ENCODE data around the gene ADGRL3. TPM values are rescaled to one million over a fixed set of nuclear protein-coding genes. Genes with fewer than 3 reads are reported as not detected.

ADGRL3 gene
- total and polyA plus RNA-seq, 4 donors = 0.39 to 59.9 (median 2.9) TPM

DNA sequence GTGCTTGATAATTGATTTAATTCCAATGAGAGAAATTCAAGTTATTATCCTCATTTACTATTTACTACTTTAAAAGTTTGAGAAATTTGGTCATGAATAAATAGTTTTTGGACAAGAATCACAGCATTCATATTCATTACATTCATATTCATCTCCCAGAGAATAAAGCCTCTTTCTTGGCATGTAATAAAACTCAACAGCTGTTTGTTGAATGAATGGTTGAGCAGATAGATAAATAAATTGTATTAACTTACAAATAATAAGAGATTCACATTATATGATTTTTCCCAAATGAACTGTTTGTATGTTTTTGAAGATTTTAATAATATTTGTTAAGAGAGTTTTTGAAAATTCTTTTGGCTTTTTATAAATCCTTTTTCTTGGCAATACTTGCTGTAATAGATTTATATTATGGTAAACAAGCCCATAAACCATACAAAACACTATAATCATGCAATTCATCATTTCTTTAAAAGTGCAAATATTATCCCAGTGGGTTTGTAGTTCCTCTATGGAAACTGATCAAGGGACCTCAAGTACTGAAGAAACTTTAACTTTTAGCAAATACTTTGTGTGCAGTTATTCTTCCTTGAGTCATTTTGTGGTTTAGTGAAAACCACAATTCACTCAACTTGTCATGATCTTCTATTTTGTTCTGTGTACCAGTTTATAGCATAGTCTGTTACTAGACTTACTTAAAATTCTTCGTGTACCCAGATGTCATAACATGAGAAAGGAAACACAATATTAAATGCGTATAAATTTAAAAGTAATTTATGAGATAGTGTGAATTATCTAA is 371.8 kb downstream of the ADGRL3 start:
- H3K36me3 ChIP-seq (ENCODE audit: control insufficient read depth in 4 of 4, insufficient read depth in 4 of 4, low read length in 4 of 4) = no peaks in the 10 kb centered on the region
- ATAC-seq (ENCODE audit: insufficient read depth, low FRiP score) (no peak), DNase-seq (peak in 2 of 3 donors; percentile 51 to 63)
- no peak for TF ChIP-seq CTCF (IDR thresholded peaks at IDR 0.05; ENCODE audit: control extremely low read depth, extremely low read depth)
- H3K27ac ChIP-seq (ENCODE audit: low read depth in 1 of 2, low read length in 1 of 2) = no peak overlapping the region
- H3K9ac ChIP-seq (ENCODE audit: insufficient read depth in 1 of 2, low read length in 2 of 2) = no peak overlapping the region
- H3K9me3 ChIP-seq (ENCODE audit: control insufficient read depth in 4 of 4, insufficient read depth in 3 of 4, low read length in 3 of 4) = no peaks in the 10 kb centered on the region
- peaks cover 0 to 2% (median 0%) of the 10 kb centered on the region in 5 donors for H3K4me1 ChIP-seq (ENCODE audit: control insufficient read depth in 5 of 5, insufficient read depth in 5 of 5, low read length in 5 of 5)
- no peaks in the 10 kb centered on the region for H3K27me3 ChIP-seq (ENCODE audit: control insufficient read depth in 3 of 3, insufficient read depth in 3 of 3, low read length in 2 of 3)
- 20 to 63% methylated on average over 2 of the region's 2 CpGs for WGBS, 2 donors
- no peak overlapping the region for H3K4me3 ChIP-seq

GRCh38 chr4:61575796-61576195 is 375.7 kb downstream of the ADGRL3 start:
- Histone ChIP-seq H3K4me1 (ENCODE audit: control insufficient read depth in 5 of 5, insufficient read depth in 5 of 5, low read length in 5 of 5) (peaks cover 0 to 7% (median 0%) of the 10 kb centered on the region in 5 donors), H3K4me3 (no peak overlapping the region), H3K9ac (ENCODE audit: insufficient read depth in 1 of 2, low read length in 2 of 2) (no peak overlapping the region), H3K36me3 (ENCODE audit: control insufficient read depth in 4 of 4, insufficient read depth in 4 of 4, low read length in 4 of 4) (no peaks in the 10 kb centered on the region), H3K27ac (ENCODE audit: low read depth in 1 of 2, low read length in 1 of 2) (no peak overlapping the region), H3K9me3 (ENCODE audit: control insufficient read depth in 4 of 4, insufficient read depth in 3 of 4, low read length in 3 of 4) (no peaks in the 10 kb centered on the region), H3K27me3 (ENCODE audit: control insufficient read depth in 3 of 3, insufficient read depth in 3 of 3, low read length in 2 of 3) (no peaks in the 10 kb centered on the region)
- ATAC-seq (ENCODE audit: insufficient read depth, low FRiP score) (no peak), DNase-seq (no peak)
- no peak for TF ChIP-seq CTCF (IDR thresholded peaks at IDR 0.05; ENCODE audit: control extremely low read depth, extremely low read depth)
- WGBS, 2 donors = 91% methylated on average over 2 of the region's 2 CpGs

DNA sequence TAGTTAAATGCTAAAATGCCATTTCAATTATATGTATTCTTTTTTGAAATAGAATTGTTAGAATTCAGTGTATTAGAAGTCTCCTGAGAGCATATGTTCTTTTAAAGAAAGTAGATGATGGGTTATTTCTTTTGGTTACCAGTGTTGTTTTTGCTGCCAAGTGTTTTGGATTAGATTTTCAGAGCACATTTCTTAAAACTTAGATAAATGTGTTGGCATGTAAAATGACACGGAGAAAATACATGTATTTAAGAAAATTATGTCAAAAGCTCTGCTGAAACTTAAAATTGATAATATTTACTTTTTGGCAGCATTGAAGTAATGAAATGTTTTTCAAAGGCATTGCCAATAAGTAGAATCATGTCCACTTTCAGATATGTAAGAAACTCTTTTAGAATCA is 379.7 kb downstream of the ADGRL3 start:
- ATAC-seq (ENCODE audit: insufficient read depth, low FRiP score) = no peak
- 82 to 85% methylated on average over 1 of the region's 1 CpG for WGBS, 2 donors
- peak in 2 of 3 donors; percentile 19 to 37 for DNase-seq
- no peaks in the 10 kb centered on the region for H3K36me3 ChIP-seq (ENCODE audit: control insufficient read depth in 4 of 4, insufficient read depth in 4 of 4, low read length in 4 of 4)
- peaks cover 0 to 7% (median 0%) of the 10 kb centered on the region in 5 donors for H3K4me1 ChIP-seq (ENCODE audit: control insufficient read depth in 5 of 5, insufficient read depth in 5 of 5, low read length in 5 of 5)
- no peak overlapping the region for H3K27ac ChIP-seq (ENCODE audit: low read depth in 1 of 2, low read length in 1 of 2)
- H3K9ac ChIP-seq (ENCODE audit: insufficient read depth in 1 of 2, low read length in 2 of 2) = no peak overlapping the region
- no peaks in the 10 kb centered on the region for H3K27me3 ChIP-seq (ENCODE audit: control insufficient read depth in 3 of 3, insufficient read depth in 3 of 3, low read length in 2 of 3)
- H3K9me3 ChIP-seq (ENCODE audit: control insufficient read depth in 4 of 4, insufficient read depth in 3 of 4, low read length in 3 of 4) = no peaks in the 10 kb centered on the region
- TF ChIP-seq CTCF (IDR thresholded peaks at IDR 0.05; ENCODE audit: control extremely low read depth, extremely low read depth) = no peak
- H3K4me3 ChIP-seq = no peak overlapping the region
